ENCODE results near the gene RPS6KB2.
"Not testable (repeated sequence)": the region's sequence is repeated elsewhere in the genome, so short reads cannot be mapped to it uniquely, and the experiment has no call there.

Gene RPS6KB2

GRCh38 chr11:67466962-67467771 is 38.9 kb downstream of the RPS6KB2 start:
- no peak for DNase-seq (ENCODE audit: low spot score)

GRCh38 chr11:67468056-67468455 is 39.8 kb downstream of the RPS6KB2 start:
- no peak for DNase-seq (ENCODE audit: low spot score)

- DNase-seq (ENCODE audit: low spot score) = no peak
Observed at GRCh38 chr11:67468456-67468758, 40.1 kb downstream of the RPS6KB2 start.

GRCh38 chr11:67468759-67469507 is 40.6 kb downstream of the RPS6KB2 start, which contains the start of gene TMEM134:
TMEM134 (minus strand) TSS chr11:67469251; CDS start chr11:67469192, 59 bp downstream.
- DNase-seq (ENCODE audit: low spot score) = peak; percentile 98

- no peak for DNase-seq (ENCODE audit: low spot score)
Observed at GRCh38 chr11:67469508-67469811, 41.2 kb downstream of the RPS6KB2 start.

GRCh38 chr11:67470337-67471002 is 42.2 kb downstream of the RPS6KB2 start:
- DNase-seq (ENCODE audit: low spot score) = no peak

GRCh38 chr11:67472882-67473281 is 44.6 kb downstream of the RPS6KB2 start:
- no peak for DNase-seq (ENCODE audit: low spot score)

- not testable (repeated sequence) for DNase-seq (ENCODE audit: low spot score)
Observed at GRCh38 chr11:67476692-67477091, 48.4 kb downstream of the RPS6KB2 start.

GRCh38 chr11:67477344-67478050 is 49.2 kb downstream of the RPS6KB2 start:
- not testable (repeated sequence) for DNase-seq (ENCODE audit: low spot score)

GRCh38 chr11:67482275-67482826 is 54.1 kb downstream of the RPS6KB2 start:
- no peak for DNase-seq (ENCODE audit: low spot score)

- DNase-seq (ENCODE audit: low spot score) = peak; percentile 98
Observed at GRCh38 chr11:67482827-67483798, 54.8 kb downstream of the RPS6KB2 start, which contains the start of gene AIP. AIP (plus strand) TSS chr11:67483026; CDS start chr11:67483159, 133 bp downstream.

- no peak for DNase-seq (ENCODE audit: low spot score)
Observed at GRCh38 chr11:67483831-67484665, 55.8 kb downstream of the RPS6KB2 start.

- no peak for DNase-seq (ENCODE audit: low spot score)
Observed at GRCh38 chr11:67484847-67485311, 56.6 kb downstream of the RPS6KB2 start.
